CD4-positive, alpha-beta T cell treated with Interleukin-12 subunit alpha and Interleukin-12 subunit beta, for 1 hour (primary cell): ENCODE measurements around the gene HOXA5.

Source experiments
- DNase-seq: peaks from one replicate; pipeline ENCODE4 v3.0.0-alpha.2; 2020

HOXA5 gene

GRCh38 chr7:27104341-27105058 lies 39.0 kb downstream of the HOXA5 start:
- DNase-seq = no peak

- no peak for DNase-seq
These were observed 39.8 kb downstream of the HOXA5 start for GRCh38 chr7:27103489-27104226.

GRCh38 chr7:27102581-27103442 lies 40.7 kb downstream of the HOXA5 start, which contains the start of gene HOXA2:
Gene HOXA2, minus strand, starts transcription at chr7:27102683. Its CDS starts 183 bp downstream, at chr7:27102500.
- DNase-seq = no peak

GRCh38 chr7:27101957-27102580 lies 41.4 kb downstream of the HOXA5 start:
- DNase-seq = no peak

GRCh38 chr7:27101171-27101956 lies 42.1 kb downstream of the HOXA5 start:
- no peak for DNase-seq

GRCh38 chr7:27100694-27101170 lies 42.7 kb downstream of the HOXA5 start:
- DNase-seq = no peak

GRCh38 chr7:27099453-27100370 lies 43.8 kb downstream of the HOXA5 start:
- no peak for DNase-seq

- DNase-seq = no peak
These were observed 44.7 kb downstream of the HOXA5 start for GRCh38 chr7:27098578-27099451.

- no peak for DNase-seq
These were observed 45.5 kb downstream of the HOXA5 start for GRCh38 chr7:27097686-27098577.

- no peak for DNase-seq
These were observed 46.5 kb downstream of the HOXA5 start for GRCh38 chr7:27096768-27097514.

GRCh38 chr7:27095897-27096767 lies 47.3 kb downstream of the HOXA5 start, which contains the start of gene HOXA1:
Gene HOXA1, minus strand, starts transcription at chr7:27096000. Its CDS starts 88 bp downstream, at chr7:27095912.
- peak; percentile 84 for DNase-seq

- peak; percentile 25 for DNase-seq
These were observed 48.2 kb downstream of the HOXA5 start for GRCh38 chr7:27095050-27095896.

- no peak for DNase-seq
These were observed 49.0 kb downstream of the HOXA5 start for GRCh38 chr7:27094304-27095049.

- DNase-seq = no peak
These were observed 50.1 kb downstream of the HOXA5 start for GRCh38 chr7:27093184-27093895.
